HK-2 (cell line): ENCODE data around the gene MATCAP1.
A peak's percentile ranks its signal among the peaks of the same experiment; 100 is the strongest.

Source experiments
- DNase-seq: peaks from one replicate; pipeline ENCODE4 v3.0.0-alpha.2; 2018; ENCODE audit not compliant: unreplicated experiment

Gene MATCAP1

GRCh38 chr16:67183627-67184452, at the start of gene MATCAP1:
MATCAP1 (minus strand) TSS chr16:67183963; CDS start chr16:67180610, 3,353 bp downstream.
- DNase-seq, result peak; percentile 94

GRCh38 chr16:67230809-67231660, 47.3 kb upstream of the MATCAP1 start:
- peak; percentile 3 for DNase-seq

- no peak for DNase-seq
Measured at GRCh38 chr16:67229906-67230808, 46.4 kb upstream of the MATCAP1 start.

- no peak for DNase-seq
Measured at GRCh38 chr16:67228905-67229304, 45.1 kb upstream of the MATCAP1 start.

- no peak for DNase-seq
Measured at GRCh38 chr16:67228034-67228785, 44.4 kb upstream of the MATCAP1 start.

GRCh38 chr16:67227567-67227921, 43.8 kb upstream of the MATCAP1 start:
- DNase-seq, result no peak

GRCh38 chr16:67226804-67227566, 43.2 kb upstream of the MATCAP1 start, which contains the start of gene TMEM208:
TMEM208 (plus strand) TSS chr16:67227130; CDS start chr16:67227219, 89 bp downstream.
- DNase-seq, result peak; percentile 99

- DNase-seq, result no peak
Measured at GRCh38 chr16:67226295-67226803, 42.6 kb upstream of the MATCAP1 start.

GRCh38 chr16:67223992-67224391, 40.2 kb upstream of the MATCAP1 start:
- no peak for DNase-seq

- DNase-seq, result no peak
Measured at GRCh38 chr16:67216612-67217490, 33.1 kb upstream of the MATCAP1 start.

GRCh38 chr16:67215706-67216105, 31.9 kb upstream of the MATCAP1 start:
- no peak for DNase-seq

GRCh38 chr16:67213197-67214019, 29.6 kb upstream of the MATCAP1 start:
- no peak for DNase-seq

GRCh38 chr16:67212766-67213165, 29.0 kb upstream of the MATCAP1 start:
- no peak for DNase-seq

GRCh38 chr16:67211674-67212073, 27.9 kb upstream of the MATCAP1 start:
- no peak for DNase-seq

- DNase-seq, result no peak
Measured at GRCh38 chr16:67210069-67210937, 26.5 kb upstream of the MATCAP1 start.

- DNase-seq, result no peak
Measured at GRCh38 chr16:67209565-67209964, 25.8 kb upstream of the MATCAP1 start.
